PC-3 (cell line): Measurements from ENCODE around the gene TMEM185B. TPM values are rescaled to one million over a fixed set of nuclear protein-coding genes. Genes with fewer than 3 reads are reported as not detected.

ENCODE experiments used
- ATAC-seq: fragments of 200-7000 bp; cut with Tn5 transposase; 2 replicates; pipeline ENCODE4 v1.9.1; 2020; ENCODE audit warnings: mild to moderate bottlenecking, moderate library complexity
- BruUV-seq: library from RNA; stranded (reverse); fragments of 400-500 nt; replicated peaks from 2 replicates; lab custom pipeline; 2021; lab: Mats Ljungman, UMichigan
- CTCF ChIA-PET: fragments of 300-600 bp; sonication (Branson Sonifier 250); formaldehyde crosslinking; loops from one replicate; lab custom pipeline; 2022; ENCODE audit warnings: antibody characterized with exemption; lab: Charles Lee
- POLR2A ChIA-PET: fragments of 300-600 bp; sonication (Branson Sonifier 250); formaldehyde crosslinking; loops from one replicate; lab custom pipeline; 2022; ENCODE audit warnings: antibody characterized with exemption; ENCODE audit not compliant: unreplicated experiment; lab: Charles Lee
- DNase-seq: peaks from one replicate; pipeline ENCODE4 v3.0.0-alpha.2; 2015
- H2AFZ ChIP-seq: fragments of 300-600 bp; sonication (generic); 2 replicates; pipeline ENCODE4 v1.6.0; 2016; ENCODE audit warnings: antibody characterized with exemption, low read length
- H3F3A ChIP-seq: fragments of 300-600 bp; sonication (generic); one replicate; pipeline ENCODE4 v1.6.0; 2017; ENCODE audit warnings: antibody characterized with exemption, low read length, control low read depth, mild to moderate bottlenecking; ENCODE audit not compliant: unreplicated experiment
- H3K27ac ChIP-seq: fragments of 300-600 bp; sonication (generic); 2 replicates; pipeline ENCODE4 v1.5.1; 2016; ENCODE audit warnings: mild to moderate bottlenecking, low read length
- H3K27me3 ChIP-seq: fragments of 300-600 bp; sonication (generic); 2 replicates; pipeline ENCODE4 v1.6.1; 2016; ENCODE audit warnings: low read length, mixed read lengths
- H3K36me3 ChIP-seq: fragments of 300-600 bp; sonication (generic); 2 replicates; pipeline ENCODE4 v1.6.1; 2016; ENCODE audit warnings: low read depth, mixed run types, low read length, mixed read lengths
- H3K4me1 ChIP-seq: fragments of 300-600 bp; sonication (generic); 2 replicates; pipeline ENCODE4 v1.5.1; 2016; ENCODE audit warnings: low read length; ENCODE audit not compliant: insufficient read depth
- H3K4me2 ChIP-seq: fragments of 300-600 bp; sonication (generic); 2 replicates; pipeline ENCODE4 v1.6.0; 2016; ENCODE audit warnings: low read length
- H3K4me3 ChIP-seq: fragments of 300-600 bp; sonication (generic); 2 replicates; pipeline ENCODE4 v1.5.1; 2016; ENCODE audit warnings: mild to moderate bottlenecking, low read length, mixed read lengths
- H3K79me2 ChIP-seq: fragments of 300-600 bp; sonication (generic); 2 replicates; pipeline ENCODE4 v1.6.1; 2017; ENCODE audit warnings: low read length, mixed read lengths
- H3K9ac ChIP-seq: fragments of 300-600 bp; sonication (generic); 2 replicates; pipeline ENCODE4 v1.6.0; 2016; ENCODE audit warnings: mild to moderate bottlenecking, low read length
- H3K9me2 ChIP-seq: fragments of 300-600 bp; sonication (generic); replicated peaks from 2 replicates; pipeline ENCODE4 v1.6.1; 2016; ENCODE audit warnings: mixed run types, low read length, mixed read lengths
- H3K9me3 ChIP-seq: fragments of 300-600 bp; sonication (generic); 2 replicates; pipeline ENCODE4 v1.6.1; 2016; ENCODE audit warnings: low read length, mixed read lengths
- H4K20me1 ChIP-seq: fragments of 300-600 bp; sonication (generic); 2 replicates; pipeline ENCODE4 v1.6.1; 2016; ENCODE audit warnings: low read length, mixed read lengths
- EZH2 ChIP-seq: fragments of 300-600 bp; sonication (generic); IDR thresholded peaks from one replicate; pipeline ENCODE4 v1.6.1; 2017; ENCODE audit warnings: antibody characterized with exemption, mild to moderate bottlenecking, low read length; ENCODE audit not compliant: unreplicated experiment
- EZH2phosphoT487 ChIP-seq: fragments of 300-600 bp; sonication (generic); IDR thresholded peaks from 2 replicates; pipeline ENCODE4 v1.6.1; 2018; ENCODE audit warnings: mild to moderate bottlenecking, antibody characterized with exemption, low read length, borderline replicate concordance
- intact Hi-C: fragments of 100-400 bp; cut with micrococcal nuclease; formaldehyde crosslinking; loops from 2 replicates; pipeline ENCODE4 v1.9.0; 2023
- total RNA-seq: library from RNA; depleted of rRNA; stranded (reverse); fragments of >200 nt; gene quantifications from 2 replicates; pipeline ENCODE4 v1.2.3, GENCODE V29; 2014
- TF ChIP-seq, protein P1 (sequence below): fragments of 300-600 bp; sonication (generic); conservative IDR thresholded peaks from 2 replicates; pipeline ENCODE4 v1.5.1; 2017; ENCODE audit warnings: antibody characterized with exemption, low read depth, mild to moderate bottlenecking, low read length

Gene TMEM185B
- total RNA-seq, 1 experiment from 2014 or later, result 67.5 TPM

DNA sequence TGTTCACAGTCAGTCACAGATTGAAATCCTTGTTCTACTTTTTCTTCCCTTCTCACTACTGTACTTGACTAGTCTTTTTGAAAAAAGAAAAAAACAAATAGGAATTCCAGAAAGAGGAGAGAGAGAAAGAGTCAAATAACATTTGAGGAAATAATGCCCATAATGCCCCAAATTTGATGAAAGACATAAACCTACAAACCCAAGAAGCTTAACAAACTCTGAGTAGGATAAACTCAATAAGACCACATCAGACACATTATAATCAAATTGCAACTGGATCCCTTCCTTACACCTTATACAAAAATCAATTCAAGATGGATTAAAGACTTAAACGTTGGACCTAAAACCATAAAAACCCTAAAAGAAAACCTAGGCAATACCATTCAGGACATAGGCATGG lies 30.9 kb downstream of the TMEM185B start:
- Histone ChIP-seq H3K36me3 (no peaks in the 10 kb centered on the region), H3K4me3 (no peak overlapping the region), H3K79me2 (no peaks in the 10 kb centered on the region), H3K27ac (no peak overlapping the region), H4K20me1 (no peaks in the 10 kb centered on the region), H3K27me3 (no peaks in the 10 kb centered on the region), H2AFZ (no peak overlapping the region), H3K9ac (no peak overlapping the region), H3K4me2 (no peak overlapping the region), H3K4me1 (no peaks in the 10 kb centered on the region), H3K9me2 (no peaks in the 10 kb centered on the region), H3K9me3 (no peaks in the 10 kb centered on the region), H3F3A (no peaks in the 10 kb centered on the region)
- DNase-seq (no peak), ATAC-seq (no peak)
- POLR2A ChIA-PET, result no interaction called here
- CTCF ChIA-PET, result no interaction called here
- no TSS peak for BruUV-seq
- intact Hi-C loops, result no loop called here
- TF ChIP-seq EZH2 (no peak), EZH2phosphoT487 (no peak)
- TF ChIP-seq, protein P1, sequence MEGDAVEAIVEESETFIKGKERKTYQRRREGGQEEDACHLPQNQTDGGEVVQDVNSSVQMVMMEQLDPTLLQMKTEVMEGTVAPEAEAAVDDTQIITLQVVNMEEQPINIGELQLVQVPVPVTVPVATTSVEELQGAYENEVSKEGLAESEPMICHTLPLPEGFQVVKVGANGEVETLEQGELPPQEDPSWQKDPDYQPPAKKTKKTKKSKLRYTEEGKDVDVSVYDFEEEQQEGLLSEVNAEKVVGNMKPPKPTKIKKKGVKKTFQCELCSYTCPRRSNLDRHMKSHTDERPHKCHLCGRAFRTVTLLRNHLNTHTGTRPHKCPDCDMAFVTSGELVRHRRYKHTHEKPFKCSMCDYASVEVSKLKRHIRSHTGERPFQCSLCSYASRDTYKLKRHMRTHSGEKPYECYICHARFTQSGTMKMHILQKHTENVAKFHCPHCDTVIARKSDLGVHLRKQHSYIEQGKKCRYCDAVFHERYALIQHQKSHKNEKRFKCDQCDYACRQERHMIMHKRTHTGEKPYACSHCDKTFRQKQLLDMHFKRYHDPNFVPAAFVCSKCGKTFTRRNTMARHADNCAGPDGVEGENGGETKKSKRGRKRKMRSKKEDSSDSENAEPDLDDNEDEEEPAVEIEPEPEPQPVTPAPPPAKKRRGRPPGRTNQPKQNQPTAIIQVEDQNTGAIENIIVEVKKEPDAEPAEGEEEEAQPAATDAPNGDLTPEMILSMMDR, result no peak

DNA sequence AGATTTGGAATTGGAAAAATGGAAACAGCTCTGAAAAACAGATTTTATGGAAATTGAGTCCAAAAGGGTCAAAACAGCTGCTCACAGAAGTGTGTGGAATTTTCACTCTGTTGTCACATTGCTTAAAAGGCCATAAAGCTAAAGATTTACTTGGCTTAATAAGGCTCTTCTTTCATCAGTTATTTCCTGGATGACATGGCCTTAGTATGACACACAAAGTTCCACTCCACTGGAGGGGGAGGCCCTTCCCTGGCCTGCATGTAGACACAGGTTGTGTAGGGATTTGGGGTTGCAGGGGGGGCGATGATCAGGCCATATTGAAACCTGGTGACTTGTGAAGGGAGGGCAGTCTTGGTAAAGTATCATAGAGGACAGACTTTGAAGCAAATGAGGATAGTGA lies 34.0 kb downstream of the TMEM185B start:
- H3K27me3 ChIP-seq, result no peaks in the 10 kb centered on the region
- H3K36me3 ChIP-seq, result no peaks in the 10 kb centered on the region
- no peaks in the 10 kb centered on the region for H3K9me2 ChIP-seq
- no peaks in the 10 kb centered on the region for H3K79me2 ChIP-seq
- no peak overlapping the region for H3K4me2 ChIP-seq
- ChIA-PET CTCF (no interaction called here), POLR2A (no interaction called here)
- no peaks in the 10 kb centered on the region for H4K20me1 ChIP-seq
- no peak overlapping the region for H3K4me3 ChIP-seq
- DNase-seq (no peak), ATAC-seq (no peak)
- no peak overlapping the region for H3K27ac ChIP-seq
- no peaks in the 10 kb centered on the region for H3K4me1 ChIP-seq
- no peaks in the 10 kb centered on the region for H3K9me3 ChIP-seq
- intact Hi-C loops, result no loop called here
- no TSS peak for BruUV-seq
- H3K9ac ChIP-seq, result no peak overlapping the region
- no peak for TF ChIP-seq EZH2
- TF ChIP-seq, protein P1, result no peak
- TF ChIP-seq EZH2phosphoT487, result no peak
- no peaks in the 10 kb centered on the region for H3F3A ChIP-seq
- H2AFZ ChIP-seq, result no peak overlapping the region

DNA sequence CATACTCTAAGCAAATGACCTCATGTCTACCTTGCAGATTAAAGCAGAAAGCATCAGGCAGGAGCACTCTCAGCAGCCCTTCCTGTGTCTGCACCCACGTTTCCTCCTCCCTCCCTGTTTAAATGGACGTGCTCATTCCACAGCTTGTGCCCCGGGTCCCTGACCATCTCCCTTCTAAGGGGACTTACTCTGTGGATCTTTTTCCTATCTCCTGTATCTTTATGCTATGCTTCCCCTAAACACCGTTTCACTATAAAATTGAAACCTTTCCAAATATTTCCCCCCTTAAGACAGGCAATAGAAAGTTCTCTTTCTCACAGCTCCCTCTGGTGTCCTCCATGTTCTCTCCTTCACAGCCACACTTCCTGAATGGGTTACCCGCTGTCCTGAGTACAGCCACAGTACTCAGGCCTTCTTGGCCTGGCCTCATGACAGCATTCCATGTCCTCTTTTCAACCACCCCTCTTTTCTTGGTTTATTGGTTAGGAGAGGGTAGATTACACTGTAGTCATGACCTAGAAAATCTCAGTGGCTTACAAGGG lies 41.1 kb downstream of the TMEM185B start:
- Histone ChIP-seq H3K36me3 (no peaks in the 10 kb centered on the region), H3K9me3 (no peaks in the 10 kb centered on the region), H3F3A (no peaks in the 10 kb centered on the region), H3K27ac (no peak overlapping the region), H3K4me2 (no peak overlapping the region), H3K4me1 (no peaks in the 10 kb centered on the region), H4K20me1 (no peaks in the 10 kb centered on the region), H3K4me3 (no peak overlapping the region), H3K9me2 (no peaks in the 10 kb centered on the region), H3K27me3 (no peaks in the 10 kb centered on the region), H3K9ac (no peak overlapping the region), H2AFZ (no peak overlapping the region), H3K79me2 (no peaks in the 10 kb centered on the region)
- intact Hi-C loops, result no loop called here
- TF ChIP-seq, protein P1, result no peak
- TF ChIP-seq EZH2, result no peak
- no peak for TF ChIP-seq EZH2phosphoT487
- ATAC-seq, result no peak
- BruUV-seq, result no TSS peak
- ChIA-PET POLR2A (no interaction called here), CTCF (no interaction called here)
- no peak for DNase-seq
